Neutrophil (primary cell): Measurements from ENCODE around the gene P2RY11.

Source experiments
- H3K27ac ChIP-seq: fragments of 200-600 bp; sonication (generic); 2 replicates; pipeline ENCODE4 v1.5.1; 2016; ENCODE audit warnings: mild to moderate bottlenecking, moderate library complexity
- H3K27me3 ChIP-seq: fragments of 200-600 bp; sonication (generic); 2 replicates; pipeline ENCODE4 v1.6.0; 2016; ENCODE audit warnings: mild to moderate bottlenecking
- H3K36me3 ChIP-seq: fragments of 200-600 bp; sonication (generic); 2 replicates; pipeline ENCODE4 v1.5.1; 2017
- H3K4me1 ChIP-seq, 2 experiments: fragments of 200-600 bp in 1 of 2; sonication (generic) in 1 of 2; 1 replicate in 1 of 2; 2 replicates in 1 of 2; pipeline versions ENCODE4 v1.5.1 to v1.6.1; 2013 to 2016; ENCODE audit warnings: low read depth in 1 of 2, low read length in 1 of 2, mild to moderate bottlenecking in 1 of 2, moderate library complexity in 1 of 2; ENCODE audit not compliant: control insufficient read depth in 1 of 2, insufficient read depth in 1 of 2
- H3K4me3 ChIP-seq, 2 experiments: fragments of 200-600 bp in 1 of 2; sonication (generic) in 1 of 2; 1 replicate in 1 of 2; 2 replicates in 1 of 2; pipeline ENCODE4 v1.5.1; 2013 to 2016; ENCODE audit warnings: low read depth in 1 of 2, low read length in 1 of 2, mild to moderate bottlenecking in 1 of 2, moderate library complexity in 1 of 2
- H3K9me3 ChIP-seq: fragments of 200-600 bp; sonication (generic); 2 replicates; pipeline ENCODE4 v1.5.1; 2016
- TF ChIP-seq, protein P1 (sequence below): fragments of 200-600 bp; sonication (generic); IDR thresholded peaks from 2 replicates; pipeline ENCODE4 v1.5.1; 2016; ENCODE audit warnings: antibody characterized with exemption

Gene P2RY11

DNA sequence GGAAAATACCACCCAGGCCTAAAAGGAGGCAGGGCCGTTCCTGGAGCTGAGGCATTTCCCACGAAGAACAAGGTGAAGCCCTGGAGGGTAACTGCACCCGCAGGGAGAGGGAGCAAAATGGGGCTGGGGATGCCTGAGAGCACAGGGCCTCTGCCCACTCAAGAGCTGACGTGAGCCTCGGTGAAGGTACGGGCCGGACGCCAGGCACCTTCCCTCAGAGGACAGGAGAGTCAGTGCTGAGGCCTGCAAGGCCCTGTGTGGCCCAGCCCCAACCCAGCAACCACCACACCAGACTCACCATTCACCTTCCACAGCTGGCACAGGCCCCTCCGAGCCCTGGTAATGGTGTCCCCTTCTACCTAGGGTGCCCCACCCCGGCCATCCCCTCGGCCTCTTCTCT is 47.0 kb downstream of the P2RY11 start:
- H3K27me3 ChIP-seq, result no peaks in the 10 kb centered on the region
- TF ChIP-seq, protein P1, sequence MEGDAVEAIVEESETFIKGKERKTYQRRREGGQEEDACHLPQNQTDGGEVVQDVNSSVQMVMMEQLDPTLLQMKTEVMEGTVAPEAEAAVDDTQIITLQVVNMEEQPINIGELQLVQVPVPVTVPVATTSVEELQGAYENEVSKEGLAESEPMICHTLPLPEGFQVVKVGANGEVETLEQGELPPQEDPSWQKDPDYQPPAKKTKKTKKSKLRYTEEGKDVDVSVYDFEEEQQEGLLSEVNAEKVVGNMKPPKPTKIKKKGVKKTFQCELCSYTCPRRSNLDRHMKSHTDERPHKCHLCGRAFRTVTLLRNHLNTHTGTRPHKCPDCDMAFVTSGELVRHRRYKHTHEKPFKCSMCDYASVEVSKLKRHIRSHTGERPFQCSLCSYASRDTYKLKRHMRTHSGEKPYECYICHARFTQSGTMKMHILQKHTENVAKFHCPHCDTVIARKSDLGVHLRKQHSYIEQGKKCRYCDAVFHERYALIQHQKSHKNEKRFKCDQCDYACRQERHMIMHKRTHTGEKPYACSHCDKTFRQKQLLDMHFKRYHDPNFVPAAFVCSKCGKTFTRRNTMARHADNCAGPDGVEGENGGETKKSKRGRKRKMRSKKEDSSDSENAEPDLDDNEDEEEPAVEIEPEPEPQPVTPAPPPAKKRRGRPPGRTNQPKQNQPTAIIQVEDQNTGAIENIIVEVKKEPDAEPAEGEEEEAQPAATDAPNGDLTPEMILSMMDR, result no peak
- no peak overlapping the region for H3K4me3 ChIP-seq
- H3K27ac ChIP-seq, result no peak overlapping the region
- no peaks in the 10 kb centered on the region for H3K9me3 ChIP-seq
- no peaks in the 10 kb centered on the region for H3K4me1 ChIP-seq
- H3K36me3 ChIP-seq, result peaks cover 94% of the 10 kb centered on the region

DNA sequence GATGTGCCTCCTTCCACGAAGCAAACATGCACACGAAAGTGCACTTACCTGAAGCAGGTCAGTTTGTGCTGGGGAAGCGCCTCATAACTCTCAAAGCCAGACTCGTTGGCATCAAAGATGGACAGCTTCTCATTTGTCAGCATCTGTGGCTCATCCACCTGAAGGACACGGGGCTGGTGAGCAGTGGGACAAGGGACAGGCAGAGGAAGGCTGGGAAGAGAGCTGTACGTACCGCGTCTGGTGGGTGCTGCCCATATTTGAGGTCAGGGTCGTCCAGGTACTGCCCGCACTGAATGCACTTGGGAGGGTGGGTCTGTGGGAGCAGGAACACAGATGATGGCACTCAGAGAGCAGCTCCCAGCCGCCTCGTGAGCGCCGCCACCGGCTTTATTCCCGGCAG is 48.1 kb downstream of the P2RY11 start:
- no peak overlapping the region for H3K27ac ChIP-seq
- H3K36me3 ChIP-seq, result peaks cover 93% of the 10 kb centered on the region
- no peaks in the 10 kb centered on the region for H3K4me1 ChIP-seq
- TF ChIP-seq, protein P1, result no peak
- H3K9me3 ChIP-seq, result no peaks in the 10 kb centered on the region
- H3K27me3 ChIP-seq, result no peaks in the 10 kb centered on the region
- no peak overlapping the region for H3K4me3 ChIP-seq

DNA sequence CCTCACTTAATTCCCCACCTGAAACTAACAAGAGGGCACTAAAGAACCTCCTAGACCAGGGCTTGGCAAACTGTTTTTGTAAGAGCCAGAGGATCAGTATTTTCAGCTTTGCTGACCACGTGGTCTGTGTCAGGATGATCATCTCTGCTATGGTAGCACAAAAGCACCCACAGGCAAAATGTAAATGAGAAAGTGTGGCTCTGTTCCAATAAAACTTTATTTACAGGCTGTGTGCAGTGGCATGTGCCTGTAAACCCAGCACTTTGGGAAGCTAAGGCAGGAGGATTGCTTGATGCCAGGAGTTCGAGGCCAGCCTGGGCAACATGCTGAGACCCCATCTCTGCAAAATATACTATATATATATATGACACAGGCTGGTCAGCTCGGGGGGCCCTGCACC is 52.0 kb downstream of the P2RY11 start:
- Histone ChIP-seq H3K4me3 (no peak overlapping the region), H3K36me3 (peaks cover 88% of the 10 kb centered on the region), H3K27me3 (no peaks in the 10 kb centered on the region), H3K27ac (no peak overlapping the region), H3K4me1 (no peaks in the 10 kb centered on the region), H3K9me3 (no peaks in the 10 kb centered on the region)
- TF ChIP-seq, protein P1, result no peak
